ENCODE results near the gene FOCAD.

Gene FOCAD

DNA sequence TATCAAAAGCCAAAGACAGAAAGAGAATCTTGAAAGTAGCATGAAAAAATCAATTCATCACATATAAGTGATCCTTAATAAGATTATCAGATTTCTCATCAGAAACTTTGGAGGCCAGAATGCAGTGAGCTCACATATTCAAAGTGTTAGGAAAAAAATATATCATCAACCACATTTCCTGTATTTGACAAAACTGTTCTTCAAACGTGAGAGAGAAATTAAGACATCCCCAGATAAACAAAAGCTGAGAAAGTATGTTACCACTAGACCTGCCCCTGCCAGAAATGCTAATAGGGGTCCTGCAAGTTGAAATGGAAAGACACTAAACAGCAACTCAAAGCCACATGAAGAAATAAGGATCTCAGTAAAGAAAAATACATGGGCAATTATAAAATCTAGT is 317.5 kb downstream of the FOCAD start:
- no peak for ATAC-seq
- no peak for TF ChIP-seq OSR1 (CRISPR knock-in tag; IDR thresholded peaks at IDR 0.05)
- no peak for TF ChIP-seq RARB (CRISPR knock-in tag; IDR thresholded peaks at IDR 0.05)
- TF ChIP-seq CSRNP3 (CRISPR knock-in tag; IDR thresholded peaks at IDR 0.05) = no peak
- no peak for TF ChIP-seq ZFP3 (CRISPR knock-in tag; IDR thresholded peaks at IDR 0.05)
- TF ChIP-seq ZNF8 (CRISPR knock-in tag; IDR thresholded peaks at IDR 0.05) = no peak
- TF ChIP-seq, protein P1, sequence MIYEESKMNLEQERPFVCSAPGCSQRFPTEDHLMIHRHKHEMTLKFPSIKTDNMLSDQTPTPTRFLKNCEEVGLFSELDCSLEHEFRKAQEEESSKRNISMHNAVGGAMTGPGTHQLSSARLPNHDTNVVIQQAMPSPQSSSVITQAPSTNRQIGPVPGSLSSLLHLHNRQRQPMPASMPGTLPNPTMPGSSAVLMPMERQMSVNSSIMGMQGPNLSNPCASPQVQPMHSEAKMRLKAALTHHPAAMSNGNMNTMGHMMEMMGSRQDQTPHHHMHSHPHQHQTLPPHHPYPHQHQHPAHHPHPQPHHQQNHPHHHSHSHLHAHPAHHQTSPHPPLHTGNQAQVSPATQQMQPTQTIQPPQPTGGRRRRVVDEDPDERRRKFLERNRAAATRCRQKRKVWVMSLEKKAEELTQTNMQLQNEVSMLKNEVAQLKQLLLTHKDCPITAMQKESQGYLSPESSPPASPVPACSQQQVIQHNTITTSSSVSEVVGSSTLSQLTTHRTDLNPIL (CRISPR knock-in tag; IDR thresholded peaks at IDR 0.05; ENCODE audit: low read depth) = no peak
- no peak for TF ChIP-seq ARNTL (CRISPR knock-in tag; IDR thresholded peaks at IDR 0.05; ENCODE audit: borderline replicate concordance, low read depth)
- no peak for TF ChIP-seq BACH2 (CRISPR knock-in tag; IDR thresholded peaks at IDR 0.05; ENCODE audit: borderline replicate concordance)
- TF ChIP-seq ESRRG (CRISPR knock-in tag; IDR thresholded peaks at IDR 0.05) = no peak

- ATAC-seq = no peak
- TF ChIP-seq RARB (CRISPR knock-in tag; IDR thresholded peaks at IDR 0.05) (no peak), ISL1 (CRISPR knock-in tag; IDR thresholded peaks at IDR 0.05) (no peak), ZNF8 (CRISPR knock-in tag; IDR thresholded peaks at IDR 0.05) (no peak), GLIS3 (CRISPR knock-in tag; IDR thresholded peaks at IDR 0.05) (no peak), PPARA (CRISPR knock-in tag; IDR thresholded peaks at IDR 0.05; ENCODE audit: borderline replicate concordance) (no peak), ZNF70 (CRISPR knock-in tag; IDR thresholded peaks at IDR 0.05) (no peak), TOX (CRISPR knock-in tag; IDR thresholded peaks at IDR 0.05; ENCODE audit: borderline replicate concordance) (no peak), OSR1 (CRISPR knock-in tag; IDR thresholded peaks at IDR 0.05) (no peak), ZNF565 (CRISPR knock-in tag; conservative IDR thresholded peaks at IDR 0.05; ENCODE audit: low read depth) (no peak), ZFP30 (CRISPR knock-in tag; IDR thresholded peaks at IDR 0.05) (no peak), TCF4 (CRISPR knock-in tag; IDR thresholded peaks at IDR 0.05; ENCODE audit: borderline replicate concordance) (no peak)
- TF ChIP-seq, protein P2, sequence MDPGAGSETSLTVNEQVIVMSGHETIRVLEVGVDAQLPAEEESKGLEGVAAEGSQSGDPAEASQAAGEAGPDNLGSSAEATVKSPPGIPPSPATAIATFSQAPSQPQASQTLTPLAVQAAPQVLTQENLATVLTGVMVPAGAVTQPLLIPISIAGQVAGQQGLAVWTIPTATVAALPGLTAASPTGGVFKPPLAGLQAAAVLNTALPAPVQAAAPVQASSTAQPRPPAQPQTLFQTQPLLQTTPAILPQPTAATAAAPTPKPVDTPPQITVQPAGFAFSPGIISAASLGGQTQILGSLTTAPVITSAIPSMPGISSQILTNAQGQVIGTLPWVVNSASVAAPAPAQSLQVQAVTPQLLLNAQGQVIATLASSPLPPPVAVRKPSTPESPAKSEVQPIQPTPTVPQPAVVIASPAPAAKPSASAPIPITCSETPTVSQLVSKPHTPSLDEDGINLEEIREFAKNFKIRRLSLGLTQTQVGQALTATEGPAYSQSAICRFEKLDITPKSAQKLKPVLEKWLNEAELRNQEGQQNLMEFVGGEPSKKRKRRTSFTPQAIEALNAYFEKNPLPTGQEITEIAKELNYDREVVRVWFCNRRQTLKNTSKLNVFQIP (CRISPR knock-in tag; IDR thresholded peaks at IDR 0.05; ENCODE audit: borderline replicate concordance, low read depth) = no peak
- TF ChIP-seq, protein P3, sequence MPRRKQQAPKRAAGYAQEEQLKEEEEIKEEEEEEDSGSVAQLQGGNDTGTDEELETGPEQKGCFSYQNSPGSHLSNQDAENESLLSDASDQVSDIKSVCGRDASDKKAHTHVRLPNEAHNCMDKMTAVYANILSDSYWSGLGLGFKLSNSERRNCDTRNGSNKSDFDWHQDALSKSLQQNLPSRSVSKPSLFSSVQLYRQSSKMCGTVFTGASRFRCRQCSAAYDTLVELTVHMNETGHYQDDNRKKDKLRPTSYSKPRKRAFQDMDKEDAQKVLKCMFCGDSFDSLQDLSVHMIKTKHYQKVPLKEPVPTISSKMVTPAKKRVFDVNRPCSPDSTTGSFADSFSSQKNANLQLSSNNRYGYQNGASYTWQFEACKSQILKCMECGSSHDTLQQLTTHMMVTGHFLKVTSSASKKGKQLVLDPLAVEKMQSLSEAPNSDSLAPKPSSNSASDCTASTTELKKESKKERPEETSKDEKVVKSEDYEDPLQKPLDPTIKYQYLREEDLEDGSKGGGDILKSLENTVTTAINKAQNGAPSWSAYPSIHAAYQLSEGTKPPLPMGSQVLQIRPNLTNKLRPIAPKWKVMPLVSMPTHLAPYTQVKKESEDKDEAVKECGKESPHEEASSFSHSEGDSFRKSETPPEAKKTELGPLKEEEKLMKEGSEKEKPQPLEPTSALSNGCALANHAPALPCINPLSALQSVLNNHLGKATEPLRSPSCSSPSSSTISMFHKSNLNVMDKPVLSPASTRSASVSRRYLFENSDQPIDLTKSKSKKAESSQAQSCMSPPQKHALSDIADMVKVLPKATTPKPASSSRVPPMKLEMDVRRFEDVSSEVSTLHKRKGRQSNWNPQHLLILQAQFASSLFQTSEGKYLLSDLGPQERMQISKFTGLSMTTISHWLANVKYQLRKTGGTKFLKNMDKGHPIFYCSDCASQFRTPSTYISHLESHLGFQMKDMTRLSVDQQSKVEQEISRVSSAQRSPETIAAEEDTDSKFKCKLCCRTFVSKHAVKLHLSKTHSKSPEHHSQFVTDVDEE (CRISPR knock-in tag; IDR thresholded peaks at IDR 0.05) = no peak
These were observed 318.0 kb downstream of the FOCAD start for GRCh38 chr9:21002040-21002439.

DNA sequence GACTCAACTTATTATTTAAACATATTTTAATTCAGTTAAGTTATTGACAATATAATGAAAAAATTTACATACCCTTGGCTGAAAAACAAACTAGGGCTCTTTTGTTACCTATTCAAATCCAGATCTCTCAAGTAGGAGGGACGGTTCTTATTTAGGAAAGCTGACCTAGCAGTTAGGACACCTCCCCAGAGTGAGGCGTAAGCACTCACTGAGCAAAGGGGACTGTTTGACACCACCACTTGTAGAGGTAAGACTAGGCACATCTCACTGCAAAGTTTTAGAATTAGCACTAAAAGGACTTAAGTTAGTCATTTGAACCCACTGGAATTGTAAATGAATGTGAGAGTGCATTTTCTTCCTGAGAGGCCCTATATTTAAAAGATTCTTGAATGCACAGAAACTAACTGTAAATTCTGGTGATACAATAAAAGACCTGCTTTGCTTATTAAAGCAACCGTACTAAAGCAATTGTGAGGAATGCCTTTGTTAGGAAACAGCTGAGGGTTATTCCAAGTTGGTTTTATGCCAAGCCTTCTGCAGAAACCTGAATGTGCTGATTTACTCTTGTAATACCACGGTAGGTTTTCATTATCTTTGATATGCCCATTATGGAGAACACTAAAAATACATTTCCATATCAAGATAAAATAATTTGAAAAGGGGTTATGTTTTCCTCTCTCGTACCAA is 331.2 kb downstream of the FOCAD start:
- no peak for ATAC-seq
- TF ChIP-seq ZFP30 (CRISPR knock-in tag; IDR thresholded peaks at IDR 0.05) (no peak), TOX (CRISPR knock-in tag; IDR thresholded peaks at IDR 0.05; ENCODE audit: borderline replicate concordance) (no peak), ESRRG (CRISPR knock-in tag; IDR thresholded peaks at IDR 0.05) (no peak), CSDC2 (CRISPR knock-in tag; IDR thresholded peaks at IDR 0.05) (no peak), TCF4 (CRISPR knock-in tag; IDR thresholded peaks at IDR 0.05; ENCODE audit: borderline replicate concordance) (no peak), GLIS3 (CRISPR knock-in tag; IDR thresholded peaks at IDR 0.05) (no peak)
- TF ChIP-seq, protein P1 (CRISPR knock-in tag; IDR thresholded peaks at IDR 0.05; ENCODE audit: low read depth) = no peak

All from SK-N-SH treated with all-trans-retinoic acid at 6 μM for 48 hours (cell line).